ENCODE measurements around the gene PDCL2.

Gene PDCL2

GRCh38 chr4:55547466-55547770 is 44.6 kb downstream of the PDCL2 start:
- H3K9me3 ChIP-seq (ENCODE audit: control insufficient read depth, insufficient read depth, low read length) = no peaks in the 10 kb centered on the region
- no peaks in the 10 kb centered on the region for H3K27me3 ChIP-seq (ENCODE audit: control insufficient read depth, insufficient read depth, low read length)
- H3K4me3 ChIP-seq (ENCODE audit: low read depth, low read length) = peak overlapping the region; percentile 85
- peak overlapping the region; percentile 86 for H3K9ac ChIP-seq (ENCODE audit: low read depth, low read length)
- H3K36me3 ChIP-seq (ENCODE audit: control insufficient read depth, insufficient read depth, low read length) = no peaks in the 10 kb centered on the region
- H3K4me1 ChIP-seq (ENCODE audit: control insufficient read depth, insufficient read depth, low read length) = peaks cover 22% of the 10 kb centered on the region

GRCh38 chr4:55546756-55547465 is 45.1 kb downstream of the PDCL2 start, which contains the start of gene CLOCK:
Gene CLOCK (minus strand): TSS chr4:55546909. CDS start chr4:55482785, 64,124 bp downstream.
- Histone ChIP-seq H3K4me3 (ENCODE audit: low read depth, low read length) (peak within 1 kb of the TSS; percentile 85), H3K9me3 (ENCODE audit: control insufficient read depth, insufficient read depth, low read length) (no peaks in the 10 kb centered on the region), H3K4me1 (ENCODE audit: control insufficient read depth, insufficient read depth, low read length) (peaks cover 22% of the 10 kb centered on the region), H3K27me3 (ENCODE audit: control insufficient read depth, insufficient read depth, low read length) (no peaks in the 10 kb centered on the region), H3K36me3 (ENCODE audit: control insufficient read depth, insufficient read depth, low read length) (no peaks in the 10 kb centered on the region), H3K9ac (ENCODE audit: low read depth, low read length) (peak within 1 kb of the TSS; percentile 86)

- Histone ChIP-seq H3K27me3 (ENCODE audit: control insufficient read depth, insufficient read depth, low read length) (no peaks in the 10 kb centered on the region), H3K36me3 (ENCODE audit: control insufficient read depth, insufficient read depth, low read length) (no peaks in the 10 kb centered on the region), H3K4me1 (ENCODE audit: control insufficient read depth, insufficient read depth, low read length) (peaks cover 24% of the 10 kb centered on the region), H3K9me3 (ENCODE audit: control insufficient read depth, insufficient read depth, low read length) (no peaks in the 10 kb centered on the region), H3K4me3 (ENCODE audit: low read depth, low read length) (peak overlapping the region; percentile 85), H3K9ac (ENCODE audit: low read depth, low read length) (peak overlapping the region; percentile 86)
Observed at GRCh38 chr4:55546506-55546755, 45.6 kb downstream of the PDCL2 start.

DNA sequence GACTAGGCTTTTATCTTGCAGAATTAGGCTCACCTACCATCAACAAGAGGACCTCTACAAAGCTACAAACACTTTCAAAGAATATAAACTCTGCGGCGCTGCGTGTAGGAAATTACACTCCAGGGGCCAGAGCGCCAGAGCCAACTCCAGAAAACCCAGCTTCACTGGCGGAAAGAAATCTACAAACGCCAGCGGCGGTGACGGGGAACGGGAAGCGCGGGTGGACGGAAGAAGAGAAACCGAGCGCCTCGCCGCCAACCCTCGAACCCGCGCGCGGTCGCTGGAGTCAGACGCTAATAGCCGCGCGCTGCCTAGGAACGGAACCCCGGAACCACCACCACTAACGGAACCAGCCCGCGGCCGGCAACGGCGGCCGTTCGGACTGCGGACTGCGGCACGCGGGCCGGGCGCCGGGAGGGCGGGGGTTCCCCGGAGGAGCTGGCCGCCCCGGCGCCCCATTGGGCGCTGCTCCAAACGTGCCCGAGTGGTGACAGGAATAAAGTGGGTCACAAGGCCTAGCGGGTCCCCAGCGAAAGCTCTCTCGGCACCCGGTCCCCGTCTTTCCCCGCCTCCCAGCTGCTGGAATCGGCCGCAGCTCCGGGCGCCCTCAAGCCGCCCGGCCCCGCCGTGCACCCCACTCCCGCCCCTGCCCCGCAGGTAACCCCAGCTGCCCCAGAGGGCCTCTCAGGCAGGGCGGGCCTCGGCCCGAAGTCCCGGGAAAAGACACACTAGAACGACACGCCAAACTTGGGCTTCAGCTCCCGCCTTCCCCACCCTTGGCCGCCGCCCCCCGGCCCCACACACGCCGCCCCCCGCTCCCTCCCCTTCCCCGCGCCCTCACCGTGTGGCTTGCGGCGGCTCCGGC is 46.2 kb downstream of the PDCL2 start:
- H3K4me1 ChIP-seq (ENCODE audit: control insufficient read depth, insufficient read depth, low read length) = peaks cover 24% of the 10 kb centered on the region
- no peaks in the 10 kb centered on the region for H3K9me3 ChIP-seq (ENCODE audit: control insufficient read depth, insufficient read depth, low read length)
- no peaks in the 10 kb centered on the region for H3K36me3 ChIP-seq (ENCODE audit: control insufficient read depth, insufficient read depth, low read length)
- peak overlapping the region; percentile 58 for H3K4me3 ChIP-seq (ENCODE audit: low read depth, low read length)
- H3K27me3 ChIP-seq (ENCODE audit: control insufficient read depth, insufficient read depth, low read length) = no peaks in the 10 kb centered on the region
- H3K9ac ChIP-seq (ENCODE audit: low read depth, low read length) = peak overlapping the region; percentile 5

DNA sequence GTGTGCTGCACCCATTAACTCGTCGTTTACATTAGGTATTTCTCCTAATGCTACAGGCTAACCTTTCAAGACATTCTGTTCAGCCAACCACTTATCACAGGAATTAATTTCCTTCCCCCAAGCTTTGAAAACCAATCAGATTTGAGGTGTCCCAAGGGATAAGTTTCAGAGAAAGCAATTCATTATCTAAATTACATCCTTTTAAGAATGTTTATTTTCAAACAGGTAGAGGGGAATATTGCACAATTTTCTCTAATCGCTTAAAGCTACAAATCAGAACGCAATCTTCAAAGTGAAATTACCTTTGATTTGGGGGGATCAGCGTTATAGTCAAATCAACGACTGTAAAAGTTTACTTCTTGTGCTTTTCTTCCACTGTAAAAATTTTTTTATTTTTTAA is 46.9 kb downstream of the PDCL2 start:
- peak overlapping the region; percentile 58 for H3K4me3 ChIP-seq (ENCODE audit: low read depth, low read length)
- H3K27me3 ChIP-seq (ENCODE audit: control insufficient read depth, insufficient read depth, low read length) = no peaks in the 10 kb centered on the region
- H3K36me3 ChIP-seq (ENCODE audit: control insufficient read depth, insufficient read depth, low read length) = no peaks in the 10 kb centered on the region
- peaks cover 24% of the 10 kb centered on the region for H3K4me1 ChIP-seq (ENCODE audit: control insufficient read depth, insufficient read depth, low read length)
- H3K9me3 ChIP-seq (ENCODE audit: control insufficient read depth, insufficient read depth, low read length) = no peaks in the 10 kb centered on the region
- H3K9ac ChIP-seq (ENCODE audit: low read depth, low read length) = peak overlapping the region; percentile 5

- Histone ChIP-seq H3K36me3 (ENCODE audit: control insufficient read depth, insufficient read depth, low read length) (no peaks in the 10 kb centered on the region), H3K9ac (ENCODE audit: low read depth, low read length) (no peak overlapping the region), H3K4me3 (ENCODE audit: low read depth, low read length) (no peak overlapping the region)
Observed at GRCh38 chr4:55543858-55544257, 48.2 kb downstream of the PDCL2 start.

GRCh38 chr4:55540271-55540670 is 51.8 kb downstream of the PDCL2 start:
- Histone ChIP-seq H3K4me1 (ENCODE audit: control insufficient read depth, insufficient read depth, low read length) (peaks cover 11% of the 10 kb centered on the region), H3K36me3 (ENCODE audit: control insufficient read depth, insufficient read depth, low read length) (no peaks in the 10 kb centered on the region), H3K4me3 (ENCODE audit: low read depth, low read length) (no peak overlapping the region), H3K27me3 (ENCODE audit: control insufficient read depth, insufficient read depth, low read length) (no peaks in the 10 kb centered on the region), H3K9ac (ENCODE audit: low read depth, low read length) (no peak overlapping the region), H3K9me3 (ENCODE audit: control insufficient read depth, insufficient read depth, low read length) (no peaks in the 10 kb centered on the region)

More at GRCh38 chr4:55543858-55544257, 48.2 kb downstream of the PDCL2 start:
- H3K9me3 ChIP-seq (ENCODE audit: control insufficient read depth, insufficient read depth, low read length) = no peaks in the 10 kb centered on the region
- H3K27me3 ChIP-seq (ENCODE audit: control insufficient read depth, insufficient read depth, low read length) = no peaks in the 10 kb centered on the region
- H3K4me1 ChIP-seq (ENCODE audit: control insufficient read depth, insufficient read depth, low read length) = peaks cover 24% of the 10 kb centered on the region

DNA sequence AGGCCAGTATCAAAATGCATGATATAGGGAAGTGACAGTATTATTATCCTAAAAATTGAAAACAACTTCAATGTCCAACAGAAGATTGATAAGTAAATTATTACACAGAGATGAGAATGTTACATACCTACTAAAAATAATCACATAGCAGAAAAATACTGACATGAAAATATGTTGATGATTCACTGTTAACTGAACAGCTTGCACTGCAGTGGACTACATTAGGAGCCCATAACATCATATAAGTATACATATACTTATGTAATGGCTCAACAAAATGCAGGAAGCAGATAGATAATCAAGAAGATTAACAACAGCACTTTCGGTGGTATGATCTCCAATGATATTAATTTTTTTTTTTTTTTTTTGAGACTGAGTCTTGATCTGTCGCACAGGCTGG is 52.4 kb downstream of the PDCL2 start:
- H3K4me1 ChIP-seq (ENCODE audit: control insufficient read depth, insufficient read depth, low read length) = peaks cover 11% of the 10 kb centered on the region
- no peaks in the 10 kb centered on the region for H3K27me3 ChIP-seq (ENCODE audit: control insufficient read depth, insufficient read depth, low read length)
- no peak overlapping the region for H3K4me3 ChIP-seq (ENCODE audit: low read depth, low read length)
- H3K36me3 ChIP-seq (ENCODE audit: control insufficient read depth, insufficient read depth, low read length) = no peaks in the 10 kb centered on the region
- H3K9ac ChIP-seq (ENCODE audit: low read depth, low read length) = no peak overlapping the region
- H3K9me3 ChIP-seq (ENCODE audit: control insufficient read depth, insufficient read depth, low read length) = no peaks in the 10 kb centered on the region

GRCh38 chr4:55538531-55538930 is 53.5 kb downstream of the PDCL2 start:
- peaks cover 7% of the 10 kb centered on the region for H3K4me1 ChIP-seq (ENCODE audit: control insufficient read depth, insufficient read depth, low read length)
- no peaks in the 10 kb centered on the region for H3K27me3 ChIP-seq (ENCODE audit: control insufficient read depth, insufficient read depth, low read length)
- H3K9ac ChIP-seq (ENCODE audit: low read depth, low read length) = no peak overlapping the region
- H3K4me3 ChIP-seq (ENCODE audit: low read depth, low read length) = no peak overlapping the region
- H3K36me3 ChIP-seq (ENCODE audit: control insufficient read depth, insufficient read depth, low read length) = no peaks in the 10 kb centered on the region
- no peaks in the 10 kb centered on the region for H3K9me3 ChIP-seq (ENCODE audit: control insufficient read depth, insufficient read depth, low read length)

DNA sequence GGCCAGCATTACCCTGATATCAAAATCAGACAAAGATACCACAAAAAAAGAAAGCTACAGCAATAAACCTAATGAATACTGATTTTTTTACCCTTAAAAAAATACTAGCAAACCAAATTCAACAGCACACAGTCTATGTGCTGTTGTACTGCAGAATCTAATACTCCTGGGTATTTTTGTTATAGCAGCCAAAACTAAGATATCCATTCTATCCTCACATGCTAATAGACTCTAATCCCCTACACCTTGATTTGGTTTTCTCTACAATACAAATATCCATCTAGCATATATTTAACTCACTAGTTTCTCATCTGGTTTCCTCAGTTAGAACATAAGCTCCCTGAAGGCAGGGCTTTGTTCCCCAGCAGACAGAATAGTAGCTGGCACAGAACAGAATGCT is 57.7 kb downstream of the PDCL2 start:
- Histone ChIP-seq H3K9ac (ENCODE audit: low read depth, low read length) (no peak overlapping the region), H3K4me3 (ENCODE audit: low read depth, low read length) (no peak overlapping the region), H3K36me3 (ENCODE audit: control insufficient read depth, insufficient read depth, low read length) (no peaks in the 10 kb centered on the region), H3K9me3 (ENCODE audit: control insufficient read depth, insufficient read depth, low read length) (no peaks in the 10 kb centered on the region), H3K4me1 (ENCODE audit: control insufficient read depth, insufficient read depth, low read length) (peaks cover 7% of the 10 kb centered on the region), H3K27me3 (ENCODE audit: control insufficient read depth, insufficient read depth, low read length) (no peaks in the 10 kb centered on the region)

DNA sequence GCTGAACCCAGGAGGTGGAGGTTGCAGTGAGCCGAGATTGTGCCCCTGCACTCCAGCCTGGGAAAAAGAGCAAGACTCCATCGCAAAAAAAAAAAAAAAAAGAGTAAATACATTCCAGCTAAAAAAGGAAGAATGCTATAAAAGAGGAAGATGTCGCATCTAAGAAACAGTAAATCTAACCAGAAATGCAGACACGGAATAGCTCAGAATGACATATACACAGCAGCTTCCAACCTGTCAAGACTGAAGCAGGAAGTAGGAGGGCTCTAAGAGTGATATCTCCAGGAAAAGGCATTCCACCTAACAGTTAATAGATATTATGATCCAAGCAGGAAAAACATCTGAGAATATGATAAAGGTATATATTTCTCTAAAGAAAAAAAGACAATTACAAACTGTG is 61.4 kb downstream of the PDCL2 start:
- Histone ChIP-seq H3K4me1 (ENCODE audit: control insufficient read depth, insufficient read depth, low read length) (peaks cover 12% of the 10 kb centered on the region), H3K36me3 (ENCODE audit: control insufficient read depth, insufficient read depth, low read length) (no peaks in the 10 kb centered on the region), H3K4me3 (ENCODE audit: low read depth, low read length) (no peak overlapping the region), H3K9me3 (ENCODE audit: control insufficient read depth, insufficient read depth, low read length) (no peaks in the 10 kb centered on the region), H3K9ac (ENCODE audit: low read depth, low read length) (no peak overlapping the region), H3K27me3 (ENCODE audit: control insufficient read depth, insufficient read depth, low read length) (no peaks in the 10 kb centered on the region)

DNA sequence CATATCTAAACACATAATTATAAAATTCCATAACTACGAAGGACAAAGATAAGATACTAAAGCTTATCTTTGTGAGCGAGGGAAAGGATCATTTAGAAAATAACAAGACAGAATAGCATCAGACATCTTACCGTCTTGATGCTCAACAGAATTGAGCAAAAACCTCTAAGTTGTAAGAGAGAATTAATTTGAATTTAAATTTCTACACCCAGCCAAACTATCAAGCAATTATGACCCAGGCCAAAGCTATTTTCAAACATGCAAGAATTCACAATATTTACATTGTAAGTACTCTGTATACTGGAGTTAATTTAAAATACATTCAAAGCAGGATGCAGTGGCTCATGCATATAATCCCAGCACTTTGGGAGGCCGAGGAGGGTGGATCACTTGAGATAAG is 61.9 kb downstream of the PDCL2 start:
- Histone ChIP-seq H3K27me3 (ENCODE audit: control insufficient read depth, insufficient read depth, low read length) (no peaks in the 10 kb centered on the region), H3K4me1 (ENCODE audit: control insufficient read depth, insufficient read depth, low read length) (peaks cover 12% of the 10 kb centered on the region)

More for the DNA sequence above, 61.9 kb downstream of the PDCL2 start:
- H3K9me3 ChIP-seq (ENCODE audit: control insufficient read depth, insufficient read depth, low read length) = no peaks in the 10 kb centered on the region
- no peaks in the 10 kb centered on the region for H3K36me3 ChIP-seq (ENCODE audit: control insufficient read depth, insufficient read depth, low read length)
- no peak overlapping the region for H3K4me3 ChIP-seq (ENCODE audit: low read depth, low read length)
- H3K9ac ChIP-seq (ENCODE audit: low read depth, low read length) = no peak overlapping the region

All from iPS-15b (cell line).